HepG2 (cell line): ENCODE data around the gene ZNF839. TPM values are rescaled to one million over a fixed set of nuclear protein-coding genes. Genes with fewer than 3 reads are reported as not detected.

ENCODE experiments used
- ARHGAP35 ChIP-seq: sonication (generic); formaldehyde crosslinking; IDR thresholded peaks from 2 replicates; pipeline ENCODE4 v1.9.0; 2022; ENCODE audit warnings: mild to moderate bottlenecking, inconsistent platforms, moderate library complexity, missing genetic modification reagents, borderline replicate concordance
- BRD4 ChIP-seq: sonication (generic); formaldehyde crosslinking; IDR thresholded peaks from 2 replicates; pipeline ENCODE4 v1.4.0; 2020; ENCODE audit warnings: missing genetic modification reagents
- GATA4 ChIP-seq: sonication (generic); IDR thresholded peaks from 2 replicates; pipeline ENCODE4 v1.6.1; 2016; ENCODE audit warnings: antibody characterized with exemption, low read depth, borderline replicate concordance
- GATAD1 ChIP-seq: IDR thresholded peaks from 2 replicates; pipeline ENCODE4 v1.6.1; 2016; ENCODE audit warnings: missing genetic modification reagents, missing compliant biosample characterization
- GTF2F1 ChIP-seq: fragments of 150-350 bp; IDR thresholded peaks from 2 replicates; pipeline ENCODE4 v1.6.1; 2014; ENCODE audit warnings: low read length
- KLF13 ChIP-seq: sonication (generic); formaldehyde crosslinking; IDR thresholded peaks from 2 replicates; pipeline ENCODE4 v1.4.0; 2020; ENCODE audit warnings: mild to moderate bottlenecking, missing genetic modification reagents
- PATZ1 ChIP-seq: sonication (generic); formaldehyde crosslinking; IDR thresholded peaks from 2 replicates; pipeline ENCODE4 v1.4.0; 2020; ENCODE audit warnings: missing genetic modification reagents
- PCBP1 ChIP-seq: fragments of 200-400 bp; formaldehyde crosslinking; IDR thresholded peaks from 2 replicates; pipeline ENCODE4 v1.6.1; 2017; ENCODE audit warnings: mild to moderate bottlenecking, low read depth, low read length, borderline replicate concordance
- TOE1 ChIP-seq: sonication (generic); formaldehyde crosslinking; IDR thresholded peaks from 2 replicates; pipeline ENCODE4 v1.4.0; 2020; ENCODE audit warnings: mild to moderate bottlenecking, missing genetic modification reagents
- ZBTB21 ChIP-seq: sonication (generic); formaldehyde crosslinking; IDR thresholded peaks from 2 replicates; pipeline ENCODE4 v1.4.0; 2020; ENCODE audit warnings: missing genetic modification reagents
- ZBTB46 ChIP-seq: sonication (generic); formaldehyde crosslinking; IDR thresholded peaks from 2 replicates; pipeline ENCODE4 v1.4.0; 2020; ENCODE audit warnings: mild to moderate bottlenecking, missing genetic modification reagents, borderline replicate concordance
- ZC3H4 ChIP-seq: sonication (generic); formaldehyde crosslinking; IDR thresholded peaks from 2 replicates; pipeline ENCODE4 v1.4.0; 2020; ENCODE audit warnings: missing genetic modification reagents, borderline replicate concordance
- ZFAT ChIP-seq: sonication (generic); formaldehyde crosslinking; conservative IDR thresholded peaks from 2 replicates; pipeline ENCODE4 v1.8.1; 2023; ENCODE audit warnings: missing genetic modification reagents, inconsistent platforms
- ZMYM2 ChIP-seq: sonication (generic); formaldehyde crosslinking; IDR thresholded peaks from 2 replicates; pipeline ENCODE4 v1.8.0; 2022; ENCODE audit warnings: mild to moderate bottlenecking, missing genetic modification reagents
- ZNF138 ChIP-seq: sonication (generic); formaldehyde crosslinking; IDR thresholded peaks from 2 replicates; pipeline ENCODE4 v1.5.0; 2020; ENCODE audit warnings: mild to moderate bottlenecking, low read depth, missing genetic modification reagents
- ZNF292 ChIP-seq: sonication (generic); formaldehyde crosslinking; IDR thresholded peaks from 2 replicates; pipeline ENCODE4 v1.8.1; 2022; ENCODE audit warnings: mild to moderate bottlenecking, low read depth, missing genetic modification reagents, borderline replicate concordance
- ZNF549 ChIP-seq: sonication (generic); formaldehyde crosslinking; IDR thresholded peaks from 2 replicates; pipeline ENCODE4 v1.5.0; 2020; ENCODE audit warnings: missing genetic modification reagents
- ZNF691 ChIP-seq: sonication (generic); formaldehyde crosslinking; IDR thresholded peaks from 2 replicates; pipeline ENCODE4 v1.4.0; 2020; ENCODE audit warnings: missing genetic modification reagents, low read depth, mild to moderate bottlenecking, borderline replicate concordance
- ZNF749 ChIP-seq: sonication (generic); formaldehyde crosslinking; IDR thresholded peaks from 2 replicates; pipeline ENCODE4 v1.8.0; 2022; ENCODE audit warnings: mild to moderate bottlenecking, missing genetic modification reagents, moderate library complexity, borderline replicate concordance
- polyA plus RNA-seq, 8 experiments: library from polyadenylated mRNA; depleted of rRNA in 3 of 8; stranded (reverse) in 7 of 8; unstranded in 1 of 8; fragments of >200 nt; fragmentation: Illumina TruSeq in 4 of 8; extraction: Trizol in 4 of 8; gene quantifications; 2 replicates each; pipeline versions ENCODE4 v1.2.1 to v1.2.3, GENCODE V29; 2011 to 2016; ENCODE audit warnings: low read depth in 4 of 8, missing spikeins in 1 of 8, mixed read lengths in 1 of 8; ENCODE audit not compliant: insufficient read depth in 1 of 8
- total RNA-seq, 5 experiments: library from RNA; depleted of rRNA; stranded (reverse); fragments of >200 nt; fragmentation: Illumina TruSeq; extraction: Trizol; gene quantifications; 2 replicates each; pipeline ENCODE4 v1.2.3, GENCODE V29; 2016; ENCODE audit warnings: low read depth in 1 of 5
- TF ChIP-seq, protein P1 (sequence below): sonication (generic); formaldehyde crosslinking; IDR thresholded peaks from 2 replicates; pipeline ENCODE4 v1.8.1; 2023; ENCODE audit warnings: missing genetic modification reagents, inconsistent platforms, borderline replicate concordance
- TF ChIP-seq, protein P2 (sequence below), 2 experiments: sonication (generic) in 1 of 2; formaldehyde crosslinking in 1 of 2; IDR thresholded peaks; 2 replicates each; pipeline versions ENCODE4 v1.4.0 to v1.6.1; 2018 to 2020; ENCODE audit warnings: missing genetic modification reagents in 2 of 2, borderline replicate concordance in 1 of 2, low read depth in 1 of 2, mild to moderate bottlenecking in 1 of 2, missing biosample characterization in 1 of 2

The ZNF839 gene
- total and polyA plus RNA-seq, 2 of the 13 experiments (the other 11 are each of a cell fraction or from before 2014, with no cell fraction given), result 11.1 to 12.8 TPM

DNA sequence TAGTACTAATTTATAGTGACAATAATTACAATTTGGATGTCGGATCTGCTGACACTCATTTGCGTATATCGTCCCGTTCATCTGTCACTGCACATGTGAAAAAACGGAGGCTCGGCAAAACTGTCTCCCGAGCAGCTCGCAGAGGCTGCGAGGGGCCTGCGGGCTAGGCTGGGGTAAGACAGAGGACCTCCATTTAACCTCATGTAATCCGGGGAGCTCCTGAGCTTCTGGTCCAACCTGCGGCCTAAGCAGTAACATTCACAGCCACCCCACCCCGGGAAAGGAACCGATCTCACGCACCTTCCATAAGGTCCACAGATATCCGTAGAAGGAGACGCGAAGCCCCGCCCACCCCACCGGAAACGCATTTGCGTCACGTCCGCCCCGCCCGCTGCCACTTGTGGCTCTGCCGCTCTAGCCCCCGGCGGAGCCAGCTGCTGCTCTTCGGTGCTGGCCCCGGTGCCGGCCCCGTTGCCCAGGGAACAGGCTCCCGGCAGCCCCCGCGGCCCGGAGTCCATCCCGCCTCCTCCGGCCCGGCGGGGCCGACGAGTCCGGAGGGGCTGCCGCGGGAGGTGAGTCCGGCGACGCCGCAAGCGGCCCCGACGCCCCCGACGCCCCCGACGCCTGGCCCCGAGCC lies 43.1 kb downstream of the ZNF839 start, which contains the start of the genes CINP and TECPR2 (continued):
- TF ChIP-seq KLF13 (CRISPR knock-in tag), result no peak
- TF ChIP-seq GTF2F1, result no peak
- TF ChIP-seq ZNF749 (CRISPR knock-in tag), result no peak
- no peak for TF ChIP-seq ZMYM2 (CRISPR knock-in tag)
- peak; percentile 88 for TF ChIP-seq GATAD1
- no peak; the same call in 1 of the 2 replicates for TF ChIP-seq ZFAT (CRISPR knock-in tag)
- TF ChIP-seq ZNF691, result peak; percentile 56; the same call in 1 of the 2 replicates
- TF ChIP-seq ZBTB46, result no peak
- no peak for TF ChIP-seq PCBP1
- TF ChIP-seq, protein P1, sequence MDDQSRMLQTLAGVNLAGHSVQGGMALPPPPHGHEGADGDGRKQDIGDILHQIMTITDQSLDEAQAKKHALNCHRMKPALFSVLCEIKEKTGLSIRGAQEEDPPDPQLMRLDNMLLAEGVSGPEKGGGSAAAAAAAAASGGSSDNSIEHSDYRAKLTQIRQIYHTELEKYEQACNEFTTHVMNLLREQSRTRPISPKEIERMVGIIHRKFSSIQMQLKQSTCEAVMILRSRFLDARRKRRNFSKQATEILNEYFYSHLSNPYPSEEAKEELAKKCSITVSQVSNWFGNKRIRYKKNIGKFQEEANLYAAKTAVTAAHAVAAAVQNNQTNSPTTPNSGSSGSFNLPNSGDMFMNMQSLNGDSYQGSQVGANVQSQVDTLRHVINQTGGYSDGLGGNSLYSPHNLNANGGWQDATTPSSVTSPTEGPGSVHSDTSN (CRISPR knock-in tag), result no peak
- no peak for TF ChIP-seq ZNF549
- no peak for TF ChIP-seq ZC3H4
- no peak for TF ChIP-seq ZBTB21 (CRISPR knock-in tag)
- TF ChIP-seq ARHGAP35, result no peak
- TF ChIP-seq ZNF292 (CRISPR knock-in tag), result no peak
- no peak; the same call in 1 of the 2 replicates for TF ChIP-seq TOE1
- TF ChIP-seq BRD4 (CRISPR knock-in tag), result no peak; the same call in 1 of the 2 replicates
- TF ChIP-seq GATA4, result no peak
- TF ChIP-seq PATZ1 (CRISPR knock-in tag), result peak; percentile 47; the same call in 1 of the 2 replicates
- TF ChIP-seq, protein P2, sequence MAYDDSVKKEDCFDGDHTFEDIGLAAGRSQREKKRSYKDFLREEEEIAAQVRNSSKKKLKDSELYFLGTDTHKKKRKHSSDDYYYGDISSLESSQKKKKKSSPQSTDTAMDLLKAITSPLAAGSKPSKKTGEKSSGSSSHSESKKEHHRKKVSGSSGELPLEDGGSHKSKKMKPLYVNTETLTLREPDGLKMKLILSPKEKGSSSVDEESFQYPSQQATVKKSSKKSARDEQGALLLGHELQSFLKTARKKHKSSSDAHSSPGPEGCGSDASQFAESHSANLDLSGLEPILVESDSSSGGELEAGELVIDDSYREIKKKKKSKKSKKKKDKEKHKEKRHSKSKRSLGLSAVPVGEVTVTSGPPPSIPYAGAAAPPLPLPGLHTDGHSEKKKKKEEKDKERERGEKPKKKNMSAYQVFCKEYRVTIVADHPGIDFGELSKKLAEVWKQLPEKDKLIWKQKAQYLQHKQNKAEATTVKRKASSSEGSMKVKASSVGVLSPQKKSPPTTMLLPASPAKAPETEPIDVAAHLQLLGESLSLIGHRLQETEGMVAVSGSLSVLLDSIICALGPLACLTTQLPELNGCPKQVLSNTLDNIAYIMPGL (CRISPR knock-in tag; IDR thresholded peaks at IDR 0.05; ENCODE audit: borderline replicate concordance in 1 of 2, low read depth in 1 of 2), result peak in 1 of 2 experiments; percentile 62; a peak in 3 of 4 replicates
- no peak for TF ChIP-seq ZNF138
